CD4-positive, alpha-beta T cell treated with Interleukin-6 for 4 hours (primary cell): Measurements from ENCODE around the gene SGCD.

Experiments
- DNase-seq: peaks from one replicate; pipeline ENCODE4 v3.0.0-alpha.2; 2020; ENCODE audit warnings: mixed read lengths

SGCD gene

DNA sequence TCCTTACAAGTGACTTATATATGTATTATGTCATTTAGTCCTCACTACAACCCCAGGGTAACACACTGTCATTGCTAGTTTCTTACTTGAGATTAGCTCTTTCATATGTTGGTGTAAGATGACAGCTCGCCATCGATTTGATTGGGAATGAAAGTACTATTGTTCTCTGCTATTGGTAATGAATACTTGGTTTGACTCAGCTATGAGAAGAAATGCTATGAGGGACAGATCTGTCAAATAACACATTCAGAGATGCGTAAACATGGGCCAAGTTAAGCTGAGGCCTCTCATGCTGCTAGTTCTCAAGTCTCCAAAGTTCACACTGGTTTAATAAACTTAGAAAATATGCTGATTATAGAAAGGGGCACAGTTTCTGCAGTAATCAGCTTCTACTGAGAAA is 142.7 kb downstream of the SGCD start:
- DNase-seq = no peak

DNA sequence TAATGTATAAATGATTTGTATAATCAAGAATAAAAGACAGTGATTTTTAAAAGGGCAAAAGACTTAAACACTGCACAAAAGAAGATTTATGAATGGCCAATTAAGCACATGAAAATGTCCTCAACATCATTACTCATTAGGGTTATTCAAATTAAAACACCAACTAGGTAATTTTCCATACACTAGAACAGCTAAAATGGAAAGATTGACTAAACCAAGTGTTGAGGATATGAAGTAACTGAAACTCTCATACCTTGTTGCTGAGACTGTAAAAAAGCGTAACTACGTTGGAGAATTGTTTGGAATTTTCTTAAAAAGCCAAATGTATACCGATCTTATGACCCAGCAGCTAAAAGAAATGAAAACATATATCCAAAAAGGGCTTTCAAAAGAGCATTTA is 144.9 kb downstream of the SGCD start:
- no peak for DNase-seq

DNA sequence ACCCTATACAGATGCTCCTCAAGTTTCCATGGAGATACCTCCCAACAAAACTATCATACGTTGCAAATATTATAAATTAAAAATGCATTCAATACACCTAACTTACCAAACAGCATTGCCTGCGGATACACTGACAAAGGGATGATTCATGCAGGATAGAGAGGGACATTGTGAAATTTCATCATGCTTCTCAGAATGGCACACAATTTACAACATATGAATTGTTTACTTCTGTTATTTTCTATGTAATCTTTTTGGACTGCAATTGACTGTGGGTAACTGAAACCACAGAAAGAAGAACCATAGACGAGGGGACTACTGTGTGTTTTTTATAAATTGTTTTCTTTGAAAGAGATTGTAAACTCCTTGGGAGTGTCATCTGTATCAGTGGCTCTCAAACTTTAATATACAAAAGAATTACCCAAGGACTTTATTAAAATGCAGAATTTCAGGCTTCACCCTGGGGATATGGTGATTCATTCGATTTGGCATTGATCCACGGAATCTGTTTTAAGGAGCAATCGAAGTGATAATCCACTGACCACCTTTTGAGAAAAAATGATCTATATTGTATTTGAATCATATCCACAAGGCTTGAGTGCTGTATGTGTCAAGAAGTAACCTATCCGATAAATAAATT is 146.4 kb downstream of the SGCD start:
- DNase-seq = no peak

DNA sequence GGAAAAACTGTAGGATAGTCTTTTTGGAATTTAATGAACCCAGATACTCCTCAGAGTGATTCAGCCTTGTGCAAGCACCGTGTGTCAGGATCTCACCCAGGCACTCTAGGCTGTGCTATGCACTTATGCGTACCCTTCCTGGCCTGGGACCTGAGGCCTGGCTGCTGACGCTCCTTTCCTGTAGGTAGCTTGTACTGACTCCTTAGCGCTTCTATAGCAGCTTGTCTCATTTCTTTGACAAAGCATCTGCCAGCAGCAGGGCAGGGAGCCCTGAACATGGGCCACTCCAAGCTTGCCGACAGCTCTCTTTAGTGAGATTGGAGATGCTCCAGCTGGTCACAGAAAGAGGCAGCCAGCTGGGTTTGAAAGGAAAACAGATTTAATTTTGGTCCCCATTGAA is 147.3 kb downstream of the SGCD start:
- DNase-seq = no peak

DNA sequence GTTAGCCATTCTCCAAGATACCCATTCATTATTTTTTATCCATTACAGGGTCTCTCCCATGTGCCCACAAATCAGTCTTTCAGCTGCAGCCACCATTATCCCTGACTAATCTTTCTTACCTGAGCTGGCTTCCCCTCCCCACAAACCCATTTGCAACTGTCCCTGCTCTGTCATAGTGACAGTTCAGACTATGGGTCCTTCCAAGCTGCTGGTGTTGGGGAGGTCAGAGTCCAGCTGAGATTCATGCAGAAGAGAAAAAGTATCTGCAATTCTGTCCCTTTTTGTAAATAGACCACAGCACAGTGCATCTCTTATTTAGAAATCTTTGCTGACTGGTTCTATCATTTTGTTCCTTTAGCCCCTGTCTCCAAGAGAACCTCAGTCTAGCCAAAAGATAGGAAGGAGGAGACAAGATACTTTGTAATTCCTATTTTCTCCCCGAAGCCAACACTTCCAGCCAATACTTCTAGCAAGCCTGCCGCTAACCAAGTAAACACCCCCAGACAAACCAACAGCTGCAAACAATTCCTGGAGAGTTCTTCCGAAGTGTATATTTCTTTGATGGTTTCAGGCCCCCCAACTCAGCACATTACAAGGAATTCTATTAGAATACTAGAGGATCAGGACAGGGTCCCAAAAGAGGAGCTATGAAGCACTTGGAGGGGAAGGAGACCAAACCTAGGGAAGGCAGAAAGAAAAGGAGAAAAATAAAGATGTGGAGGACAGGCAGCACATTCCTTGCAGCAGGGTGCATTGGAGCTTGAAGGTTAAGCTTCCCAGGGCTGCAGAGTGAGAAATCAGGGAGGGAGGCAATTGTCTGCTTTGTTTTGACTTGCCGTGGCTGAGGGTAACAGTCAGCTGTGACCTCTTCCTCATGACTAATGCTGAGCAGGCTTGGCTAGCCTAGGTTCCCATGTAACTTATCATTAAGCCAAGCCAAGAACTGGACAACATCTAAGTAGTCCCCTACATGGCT is 148.5 kb downstream of the SGCD start:
- DNase-seq = no peak

DNA sequence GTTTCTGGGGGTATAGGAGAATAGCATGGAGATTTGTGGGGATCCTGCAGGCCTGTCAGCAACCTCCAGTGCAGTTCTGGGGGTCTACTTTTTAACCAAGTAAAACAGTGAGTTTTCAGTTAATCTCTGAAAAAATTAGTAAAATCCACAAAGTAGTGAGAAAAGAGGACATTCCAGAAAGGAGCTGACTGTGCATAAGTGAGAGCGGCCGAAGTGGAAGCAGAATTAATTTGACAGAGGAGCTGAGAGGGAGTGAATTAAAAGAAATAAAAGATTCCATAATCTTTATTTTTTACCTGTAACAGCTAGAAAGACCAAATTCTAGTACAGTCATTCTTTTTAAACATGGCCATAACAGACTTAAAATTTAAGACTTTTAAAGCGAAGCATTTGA is 149.2 kb downstream of the SGCD start:
- DNase-seq = no peak

DNA sequence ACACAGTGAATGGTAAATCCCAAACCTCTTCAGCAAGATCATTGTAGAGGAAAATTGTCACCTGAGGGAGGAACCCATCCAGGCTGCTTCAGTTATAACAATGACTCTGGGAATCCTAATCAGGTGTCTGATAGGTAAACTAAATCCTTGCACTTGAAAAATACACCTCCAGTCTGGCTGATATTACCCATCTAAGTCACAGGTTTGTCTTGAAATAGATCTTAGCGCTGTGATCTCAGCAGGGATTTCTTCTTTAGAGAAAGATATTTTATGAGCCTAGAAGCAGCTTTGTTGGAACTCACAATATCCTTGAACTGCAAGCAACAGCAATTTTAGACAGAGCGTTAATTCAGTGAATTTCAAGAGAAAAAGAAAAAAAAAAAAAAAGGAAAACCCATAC is 149.7 kb downstream of the SGCD start:
- no peak for DNase-seq

DNA sequence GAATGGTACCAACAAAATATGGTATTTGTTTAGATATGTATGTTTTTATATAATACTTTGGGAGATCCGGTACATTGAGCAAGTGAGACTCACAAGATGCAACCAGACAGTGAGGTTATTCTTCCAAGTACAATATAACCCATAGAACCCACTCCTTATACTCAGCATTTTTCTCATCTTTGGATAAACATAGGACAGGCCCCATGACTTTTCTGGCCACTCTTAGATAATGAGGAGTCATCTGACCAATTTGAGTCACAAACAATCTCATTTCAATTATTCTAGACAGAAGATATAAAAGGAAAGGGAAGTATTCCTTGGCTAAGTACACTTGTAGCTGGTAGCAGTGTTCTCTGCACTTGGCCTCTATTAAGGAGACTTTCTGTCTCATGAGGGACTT is 150.2 kb downstream of the SGCD start:
- DNase-seq = no peak

DNA sequence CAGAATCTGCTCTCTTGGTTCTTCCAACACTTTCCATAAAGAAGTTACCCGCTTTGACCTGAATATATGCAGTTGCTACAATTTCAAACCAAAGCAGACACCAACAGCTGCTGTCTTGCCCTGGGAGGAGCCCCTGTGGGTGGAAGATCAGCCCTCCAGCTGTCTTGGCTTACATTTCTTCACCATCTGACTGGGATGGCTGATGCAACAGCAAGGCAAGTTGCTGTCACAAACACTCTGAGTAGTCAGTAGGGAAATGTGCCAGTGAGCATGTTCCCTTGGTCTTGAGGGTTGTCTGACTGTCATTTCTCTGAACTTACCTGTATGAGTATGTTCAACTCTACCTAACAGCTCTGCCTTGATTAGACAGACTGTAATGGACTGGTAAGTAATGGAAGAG is 152.9 kb downstream of the SGCD start:
- DNase-seq = no peak

DNA sequence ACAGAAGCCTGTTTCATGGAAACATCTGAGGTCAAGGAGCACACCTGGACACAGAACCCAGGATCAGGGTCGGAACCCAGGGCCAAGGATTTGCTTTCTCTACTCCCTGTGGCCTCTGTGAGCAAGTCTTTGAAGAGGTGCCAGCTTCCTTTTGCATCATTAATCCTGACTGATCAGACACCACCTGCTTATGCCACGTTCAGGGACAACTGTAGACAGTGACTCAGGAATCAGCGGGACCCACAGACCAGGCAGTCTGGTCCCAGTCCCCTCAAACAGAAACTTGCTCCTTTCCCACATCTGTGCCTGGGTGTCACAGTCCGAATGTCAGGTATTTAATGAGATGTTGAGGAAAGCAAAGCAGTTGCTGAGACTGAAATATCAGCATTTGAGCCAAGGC is 154.8 kb downstream of the SGCD start:
- no peak for DNase-seq

DNA sequence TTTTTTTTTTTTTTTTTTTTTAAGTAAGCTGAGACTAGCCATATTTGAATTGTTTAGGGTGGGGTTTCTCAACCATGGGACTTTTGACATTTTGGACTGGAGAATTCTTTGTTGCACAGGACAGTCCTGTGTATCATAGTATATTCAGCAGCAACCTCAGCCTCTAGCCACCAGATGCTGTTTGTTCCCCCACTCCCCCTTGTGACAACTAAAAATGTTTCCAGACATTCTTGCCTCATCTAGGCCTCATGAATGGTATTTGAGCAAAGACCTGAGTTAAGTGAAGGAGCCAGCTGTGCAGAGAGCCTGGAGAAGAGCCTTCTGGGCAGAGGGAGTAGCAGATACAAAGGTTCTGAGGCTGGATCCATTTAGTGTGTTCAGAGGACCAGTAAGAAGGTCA is 155.9 kb downstream of the SGCD start:
- no peak for DNase-seq

DNA sequence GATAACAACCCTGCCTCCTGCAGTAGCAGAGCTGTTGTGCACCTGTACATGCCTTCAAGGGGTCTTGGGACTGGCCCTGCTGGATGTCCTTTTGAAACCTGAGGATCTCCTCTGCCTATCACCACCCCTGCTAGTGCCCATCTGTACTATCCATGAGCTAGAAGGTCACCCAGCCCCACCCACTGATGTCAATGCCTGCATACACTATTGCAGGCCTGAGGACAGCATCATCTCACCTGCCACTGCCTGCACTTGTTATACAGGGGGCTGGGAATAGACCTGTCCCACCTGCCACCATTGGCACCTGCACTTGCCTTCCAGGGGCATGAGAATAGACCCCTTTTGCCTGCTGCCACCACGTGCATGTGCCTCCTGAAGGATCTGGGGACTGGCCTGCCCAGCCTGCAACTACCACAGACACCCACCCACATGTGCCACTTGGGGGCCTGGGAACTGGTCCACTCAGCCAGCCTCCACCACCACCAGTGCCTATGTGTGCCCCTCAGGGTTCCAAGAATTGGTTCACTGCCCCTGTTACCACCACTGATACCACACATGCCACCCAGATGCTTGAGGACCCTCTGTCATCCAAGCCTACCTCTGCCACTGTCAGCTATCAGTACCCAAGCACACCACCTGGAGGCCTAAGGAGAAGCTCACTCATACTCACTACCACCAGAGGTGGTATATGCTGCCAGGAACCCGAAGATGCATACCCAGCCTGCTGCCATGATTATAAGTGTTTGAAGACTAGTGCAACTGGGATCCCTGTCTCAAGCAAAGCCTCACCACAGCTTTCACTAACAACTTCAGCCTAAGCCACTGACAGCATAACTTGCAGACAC is 159.7 kb downstream of the SGCD start:
- no peak for DNase-seq

DNA sequence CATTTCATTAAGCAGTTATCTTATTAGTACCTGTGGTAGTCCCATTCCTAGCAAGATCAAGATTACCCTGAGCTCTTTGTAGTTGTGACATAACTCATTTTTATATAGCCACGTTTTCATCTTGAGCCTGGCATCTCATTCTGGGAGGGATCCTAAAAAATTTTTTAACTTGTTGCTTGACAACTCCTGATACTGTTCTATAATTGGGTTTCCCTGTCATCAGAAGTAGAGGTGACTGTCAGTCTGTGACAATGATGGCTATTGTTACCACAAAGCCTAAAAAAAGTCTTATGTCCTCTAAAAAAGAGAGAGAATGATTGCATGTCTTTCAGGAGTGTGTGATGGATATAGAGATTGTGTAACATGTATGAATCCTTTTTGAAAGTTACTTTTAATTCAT is 164.8 kb downstream of the SGCD start:
- DNase-seq = no peak

DNA sequence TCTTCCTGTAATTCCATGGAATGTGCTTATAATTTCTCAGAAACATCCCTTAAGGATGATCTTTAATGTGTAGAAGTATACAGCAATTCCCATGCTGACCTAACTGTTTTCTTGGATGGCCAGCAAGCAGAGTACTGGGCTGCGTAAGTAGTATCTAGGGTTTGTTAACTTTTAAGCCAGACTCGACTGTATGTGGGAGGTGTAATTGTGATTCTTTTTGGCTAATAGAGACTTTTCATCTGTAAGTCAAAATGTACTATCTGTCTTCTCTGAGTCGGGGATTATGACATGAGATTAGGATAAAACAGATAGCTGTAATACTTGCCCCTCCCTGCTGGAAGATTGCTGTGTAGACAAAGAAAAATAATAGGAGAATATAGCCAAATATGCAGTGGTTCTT is 169.3 kb downstream of the SGCD start:
- DNase-seq = no peak

DNA sequence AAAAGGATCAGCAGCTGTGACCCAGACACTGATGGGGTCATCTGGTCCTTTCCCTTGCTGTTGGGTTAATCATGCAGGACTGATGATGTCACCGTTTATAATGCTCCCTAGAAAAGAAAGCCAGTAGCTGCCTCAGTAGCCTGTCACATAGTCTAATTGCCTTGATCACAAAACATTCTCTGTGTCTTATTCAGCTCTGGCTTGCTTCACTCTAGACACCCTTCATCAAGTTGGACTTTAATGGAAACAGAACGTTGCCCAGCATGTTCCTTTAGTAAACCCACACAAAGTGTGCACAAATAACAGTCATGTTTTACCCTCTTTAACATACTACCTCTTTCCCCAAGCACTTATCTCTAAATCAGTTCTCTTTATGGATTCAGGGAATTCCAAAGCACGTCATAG is 170.8 kb downstream of the SGCD start:
- DNase-seq = no peak

DNA sequence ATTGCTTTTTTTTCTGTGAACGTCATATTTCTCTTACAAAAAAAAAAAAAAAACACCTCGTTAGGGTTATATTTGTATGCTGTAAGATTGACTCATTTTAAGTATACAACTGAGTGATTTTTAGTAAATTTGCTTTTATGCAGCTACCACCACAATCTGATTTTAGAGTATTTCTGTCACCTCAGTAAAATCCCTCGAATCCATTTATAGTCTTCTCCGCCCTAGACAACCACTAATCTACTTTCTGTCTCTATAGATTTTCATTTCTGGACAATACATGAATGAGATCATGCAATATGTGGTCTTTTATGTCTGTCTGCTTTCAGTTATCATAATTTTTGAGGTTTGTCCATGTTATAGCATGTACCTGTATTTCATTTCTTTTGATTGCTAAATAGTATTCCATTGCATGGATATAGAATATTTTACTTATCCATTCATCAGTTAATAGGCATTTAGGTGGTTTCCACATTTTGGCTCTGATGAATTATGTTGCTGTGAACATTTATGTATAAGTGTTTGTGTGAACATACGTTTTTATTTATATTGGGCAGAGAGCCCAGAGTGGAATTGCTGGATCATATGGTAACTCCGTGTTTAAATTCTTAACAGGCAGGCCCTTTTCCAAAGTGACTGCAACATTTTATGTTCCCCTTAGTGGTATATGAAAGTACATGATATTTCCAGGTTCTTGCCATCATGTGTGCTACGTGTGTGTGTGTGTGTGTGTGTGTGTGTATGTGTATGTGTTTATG is 171.4 kb downstream of the SGCD start:
- no peak for DNase-seq

DNA sequence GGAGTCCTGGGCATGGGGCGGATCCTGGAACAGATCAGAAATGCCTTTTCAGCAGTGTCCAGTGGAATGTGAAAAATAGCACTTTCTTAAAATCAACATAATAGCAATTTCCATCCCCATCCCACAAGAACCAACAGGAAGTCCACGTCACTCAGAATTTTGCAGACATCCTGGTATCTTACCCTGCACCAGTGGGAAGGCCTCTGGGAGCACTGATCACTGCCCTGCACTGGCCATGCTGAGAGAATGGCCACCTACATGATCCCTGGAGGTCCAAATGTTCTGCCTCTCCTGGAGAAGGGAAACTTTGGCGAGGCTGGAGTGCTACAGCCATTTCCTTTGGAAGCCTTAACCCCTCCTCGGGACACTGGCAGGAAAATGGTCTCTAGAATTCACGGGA is 173.8 kb downstream of the SGCD start:
- DNase-seq = no peak

DNA sequence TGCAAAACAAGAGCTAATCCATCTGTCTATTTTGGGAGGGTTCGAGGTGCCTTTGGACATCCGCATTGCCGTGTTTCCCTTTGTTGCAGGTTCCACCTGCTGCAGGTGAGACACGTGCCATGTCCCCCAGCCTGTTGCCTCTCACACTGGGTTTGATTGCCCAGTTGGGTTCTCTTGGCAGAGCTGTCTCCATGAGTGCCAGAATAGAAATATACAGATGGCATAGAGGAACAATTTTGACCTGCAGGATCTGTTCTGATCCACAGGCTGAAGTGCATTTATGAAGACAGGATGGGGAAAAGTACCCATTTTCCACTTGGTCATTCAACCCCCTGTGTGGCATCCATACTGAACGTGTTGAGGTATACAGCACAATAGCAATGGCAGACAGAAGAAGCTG is 178.1 kb downstream of the SGCD start:
- DNase-seq = no peak

DNA sequence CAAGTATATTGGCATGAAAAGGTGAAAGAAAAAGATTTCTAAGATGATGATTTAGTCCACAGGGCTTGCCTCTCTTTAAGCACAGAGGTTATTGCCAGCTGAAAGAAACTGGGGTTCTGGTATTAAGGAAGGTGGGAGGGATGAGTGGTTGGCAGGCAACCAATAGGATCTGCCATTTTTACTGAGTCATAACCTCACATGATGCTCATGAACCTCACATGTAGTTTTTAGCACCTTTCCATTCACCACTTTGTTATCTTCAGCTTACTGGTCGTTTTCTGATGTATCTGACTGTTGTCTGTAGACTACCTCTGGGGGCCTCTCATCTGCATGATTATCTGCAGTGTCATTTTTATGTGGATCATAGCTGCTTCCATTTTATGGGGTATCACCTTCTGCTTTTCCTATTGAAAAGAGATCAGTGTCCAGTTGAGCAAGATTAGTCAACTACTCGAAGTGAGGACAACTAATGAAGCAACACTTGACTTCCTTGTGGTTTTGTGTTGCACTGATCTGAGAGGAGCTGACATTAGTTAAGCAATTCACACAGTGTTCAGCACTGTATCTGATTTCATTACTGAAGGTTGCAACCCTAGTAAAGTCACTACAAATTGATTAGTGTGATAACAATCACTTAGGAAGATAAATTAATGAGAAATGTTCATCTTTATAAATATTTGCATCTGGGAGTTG is 186.3 kb downstream of the SGCD start:
- DNase-seq = no peak

DNA sequence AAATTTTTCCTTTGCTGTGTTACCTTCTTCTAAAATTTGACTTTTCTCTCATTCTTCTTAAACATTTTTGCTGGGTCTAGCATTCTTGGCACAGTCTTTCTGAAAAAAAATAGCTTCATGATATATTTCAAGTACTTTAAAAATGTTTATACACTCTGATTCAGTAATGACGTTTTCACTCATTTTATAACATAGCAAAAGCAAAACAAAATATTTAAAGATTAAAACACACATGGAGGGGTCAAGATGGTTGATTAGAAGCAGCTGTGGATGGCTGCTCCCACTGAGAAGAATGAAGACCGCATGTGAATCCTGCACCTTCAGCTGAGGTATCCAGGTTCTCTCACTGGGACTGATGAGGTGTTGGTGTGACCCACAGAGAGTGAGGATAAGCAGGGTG is 188.2 kb downstream of the SGCD start:
- DNase-seq = no peak

DNA sequence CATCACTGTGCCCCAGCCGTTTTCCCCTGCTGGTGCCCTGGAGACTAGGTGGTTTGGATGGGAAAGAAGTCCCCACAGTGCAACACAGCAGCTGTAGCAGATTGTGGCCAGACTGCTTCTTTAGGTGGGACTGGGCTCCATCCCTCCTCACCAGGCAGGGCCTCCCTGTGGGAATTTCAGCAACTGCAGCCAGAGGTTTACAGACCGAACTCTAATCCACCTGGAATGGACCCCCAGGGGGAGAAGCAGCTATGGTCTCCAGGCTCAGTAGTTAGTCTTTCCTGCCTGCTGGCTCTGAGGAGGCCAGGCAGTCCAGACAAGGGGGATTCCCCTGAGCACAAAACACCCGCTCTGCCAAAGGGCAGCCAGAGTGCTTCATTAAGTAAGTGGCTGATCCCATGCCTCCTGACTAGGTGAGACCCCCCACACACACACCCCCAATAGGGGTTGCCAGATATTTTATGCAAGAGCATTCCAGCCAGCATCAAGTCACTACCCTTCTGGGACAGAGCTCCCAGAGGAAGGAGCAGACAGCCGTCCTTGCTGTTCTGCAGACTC is 188.9 kb downstream of the SGCD start:
- no peak for DNase-seq
